ENCODE results near the gene RBM44. TPM values are rescaled to one million over a fixed set of nuclear protein-coding genes. Genes with fewer than 3 reads are reported as not detected.

RBM44 gene
- total and polyA plus RNA-seq, 12 donors = 0.13 to 0.83 (median 0.32) TPM

DNA sequence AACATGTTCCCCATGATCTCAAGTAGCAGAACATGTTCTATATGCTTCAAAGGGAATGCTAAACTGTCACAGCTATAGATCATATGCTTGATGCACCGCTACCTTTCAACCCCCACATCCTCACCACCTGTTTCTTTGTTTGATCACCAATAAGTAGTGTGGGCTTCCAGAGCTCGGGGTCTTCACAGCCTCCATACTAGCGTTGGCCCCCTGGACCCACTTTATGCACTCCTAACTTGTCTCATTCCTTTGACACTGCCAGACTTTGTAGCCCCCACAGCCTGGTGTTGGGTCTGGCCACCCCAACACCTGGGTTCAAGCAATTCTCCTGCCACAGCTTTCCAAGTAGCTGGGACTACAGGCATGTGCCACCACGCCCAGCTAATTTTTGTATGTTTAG, 11.6 kb upstream of the RBM44 start:
- H3K4me1 ChIP-seq = no peaks in the 10 kb centered on the region
- H3K27me3 ChIP-seq = no peaks in the 10 kb centered on the region
- no peak for DNase-seq
- no peak overlapping the region for H3K4me3 ChIP-seq
- peaks cover 0 to 50% (median 12%) of the 10 kb centered on the region in 9 donors for H3K36me3 ChIP-seq
- peaks cover 0 to 17% (median 6%) of the 10 kb centered on the region in 11 donors for H3K9me3 ChIP-seq
- intact Hi-C loops (cut with DNase I) = loop anchor here in 1 of 10 donors (10.0 kb wide), 1 partner anchor 272 kb away; no protein-coding TSS in a partner anchor
- WGBS, 2 donors = 97 to 98% methylated on average over 4 of the region's 4 CpGs
- H3K27ac ChIP-seq = no peak overlapping the region
- TF ChIP-seq, protein P1, sequence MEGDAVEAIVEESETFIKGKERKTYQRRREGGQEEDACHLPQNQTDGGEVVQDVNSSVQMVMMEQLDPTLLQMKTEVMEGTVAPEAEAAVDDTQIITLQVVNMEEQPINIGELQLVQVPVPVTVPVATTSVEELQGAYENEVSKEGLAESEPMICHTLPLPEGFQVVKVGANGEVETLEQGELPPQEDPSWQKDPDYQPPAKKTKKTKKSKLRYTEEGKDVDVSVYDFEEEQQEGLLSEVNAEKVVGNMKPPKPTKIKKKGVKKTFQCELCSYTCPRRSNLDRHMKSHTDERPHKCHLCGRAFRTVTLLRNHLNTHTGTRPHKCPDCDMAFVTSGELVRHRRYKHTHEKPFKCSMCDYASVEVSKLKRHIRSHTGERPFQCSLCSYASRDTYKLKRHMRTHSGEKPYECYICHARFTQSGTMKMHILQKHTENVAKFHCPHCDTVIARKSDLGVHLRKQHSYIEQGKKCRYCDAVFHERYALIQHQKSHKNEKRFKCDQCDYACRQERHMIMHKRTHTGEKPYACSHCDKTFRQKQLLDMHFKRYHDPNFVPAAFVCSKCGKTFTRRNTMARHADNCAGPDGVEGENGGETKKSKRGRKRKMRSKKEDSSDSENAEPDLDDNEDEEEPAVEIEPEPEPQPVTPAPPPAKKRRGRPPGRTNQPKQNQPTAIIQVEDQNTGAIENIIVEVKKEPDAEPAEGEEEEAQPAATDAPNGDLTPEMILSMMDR (IDR thresholded peaks at IDR 0.05) = no peak
- ATAC-seq = no peak

DNA sequence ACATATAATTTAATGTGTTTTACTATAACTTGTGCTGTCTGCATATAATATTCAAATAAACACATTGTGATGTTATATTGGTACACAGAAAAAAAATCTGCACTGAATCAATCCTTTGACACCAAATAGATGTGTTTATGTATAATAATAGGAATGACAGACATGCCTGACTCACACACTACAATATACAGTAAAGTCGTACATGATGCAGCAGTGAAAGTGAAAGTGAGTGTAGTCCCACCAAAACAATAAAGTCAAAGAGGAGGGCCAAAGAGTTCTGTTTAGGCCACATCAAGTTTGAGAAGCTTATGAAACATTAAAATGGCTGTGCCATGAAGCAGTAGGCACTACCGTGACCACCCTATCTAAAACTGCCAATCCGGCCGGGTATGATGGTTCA, 8.2 kb upstream of the RBM44 start:
- H3K27me3 ChIP-seq = no peaks in the 10 kb centered on the region
- H3K4me1 ChIP-seq = no peaks in the 10 kb centered on the region
- DNase-seq (no peak), ATAC-seq (no peak)
- H3K36me3 ChIP-seq = peaks cover 0 to 32% (median 3%) of the 10 kb centered on the region in 9 donors
- intact Hi-C loops (cut with DNase I) = no loop called here
- TF ChIP-seq, protein P1 (IDR thresholded peaks at IDR 0.05) = no peak
- H3K9me3 ChIP-seq = peaks cover 0 to 17% (median 6%) of the 10 kb centered on the region in 11 donors
- no peak overlapping the region for H3K4me3 ChIP-seq
- WGBS, 2 donors = 85 to 88% methylated on average over 4 of the region's 4 CpGs
- no peak overlapping the region for H3K27ac ChIP-seq

DNA sequence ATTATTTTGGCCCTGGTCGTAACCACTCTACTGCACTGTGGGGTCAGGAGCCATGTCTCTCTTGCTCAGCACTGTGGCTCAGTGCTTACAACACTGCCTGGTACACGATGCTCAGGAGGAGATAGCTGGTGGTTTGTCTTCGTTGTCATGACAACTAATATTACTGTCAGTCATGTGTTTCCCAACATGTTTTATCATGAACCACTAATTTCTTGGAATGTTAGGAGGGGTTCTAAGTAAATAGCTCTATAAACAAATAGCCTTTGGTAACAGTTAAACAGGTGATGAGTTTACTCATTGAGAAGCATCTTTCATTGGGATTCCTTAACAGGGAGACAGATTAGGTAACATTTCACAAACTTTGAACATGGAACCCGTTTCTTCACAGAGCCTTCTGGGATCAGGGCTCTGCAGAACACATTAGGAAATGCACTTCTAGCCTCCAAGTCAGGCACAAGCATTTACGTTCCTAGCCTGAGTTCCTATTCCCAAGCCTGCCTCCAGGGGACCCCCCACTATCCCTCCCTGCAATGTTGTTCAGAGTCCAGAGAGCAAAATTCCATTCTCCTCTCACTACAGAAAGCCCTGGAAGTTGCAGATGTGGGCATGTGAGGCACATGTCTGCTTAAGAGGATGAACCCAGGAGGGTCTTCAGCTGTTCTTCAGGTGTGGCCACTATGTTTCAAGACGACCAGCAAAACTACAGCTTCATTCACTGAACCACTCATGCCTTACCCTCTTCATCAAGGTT, 6.4 kb upstream of the RBM44 start:
- Histone ChIP-seq H3K27me3 (no peaks in the 10 kb centered on the region), H3K27ac (no peak overlapping the region), H3K36me3 (peaks cover 0 to 15% (median 0%) of the 10 kb centered on the region in 9 donors), H3K9me3 (peaks cover 0 to 7% (median under 1%) of the 10 kb centered on the region in 11 donors), H3K4me1 (no peaks in the 10 kb centered on the region), H3K4me3 (no peak overlapping the region)
- WGBS, 2 donors = 69 to 76% methylated on average over 6 of the region's 6 CpGs
- TF ChIP-seq, protein P1 (IDR thresholded peaks at IDR 0.05) = no peak
- no peak for DNase-seq
- peak in 1 of 8 donors; percentile 39 for ATAC-seq
- intact Hi-C loops (cut with DNase I) = no loop called here

DNA sequence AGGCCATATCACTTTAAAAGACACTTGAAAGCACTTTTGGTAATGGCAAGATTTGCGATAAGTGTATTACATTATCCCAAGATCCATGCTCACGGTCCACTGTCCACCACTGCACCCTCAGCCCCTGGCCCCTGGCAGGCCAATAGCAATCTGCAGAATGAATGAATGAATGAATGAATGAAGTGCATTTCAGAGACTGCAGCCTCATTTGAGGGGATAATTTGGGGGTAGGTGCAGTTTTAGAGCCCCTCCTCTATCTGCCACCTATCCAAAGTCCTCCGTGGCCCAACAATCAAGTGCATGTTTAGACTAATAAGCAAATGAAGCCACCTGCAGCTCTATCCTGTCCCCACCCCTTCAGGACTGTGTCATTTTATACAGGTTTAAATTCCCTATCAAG, 1.3 kb upstream of the RBM44 start:
- Histone ChIP-seq H3K27me3 (no peaks in the 10 kb centered on the region), H3K27ac (no peak overlapping the region), H3K9me3 (peaks cover 0 to 19% (median 0%) of the 10 kb centered on the region in 11 donors), H3K4me3 (no peak overlapping the region), H3K36me3 (no peaks in the 10 kb centered on the region), H3K4me1 (no peaks in the 10 kb centered on the region)
- TF ChIP-seq, protein P1 (IDR thresholded peaks at IDR 0.05) = no peak
- 96 to 97% methylated on average over 3 of the region's 3 CpGs for WGBS, 2 donors
- intact Hi-C loops (cut with DNase I) = no loop called here
- no peak for DNase-seq
- no peak for ATAC-seq

Measured in heart right ventricle (tissue), 16 donors.